HCT116 (cell line): ENCODE data around the gene SHC2. TPM values are rescaled to one million over a fixed set of nuclear protein-coding genes. Genes with fewer than 3 reads are reported as not detected.

Experiments used
- ATAC-seq: fragments of 200-7000 bp; cut with Tn5 transposase; 2 replicates; pipeline ENCODE4 v1.9.1; 2020; ENCODE audit warnings: mild to moderate bottlenecking, moderate library complexity
- BruUV-seq: library from RNA; stranded (reverse); fragments of 400-500 nt; replicated peaks from 2 replicates; lab custom pipeline; 2021; lab: Mats Ljungman, UMichigan
- CTCF ChIA-PET: fragments of 300-600 bp; sonication (Branson Sonifier 250); formaldehyde crosslinking; loops from one replicate; lab custom pipeline; 2021; ENCODE audit warnings: antibody characterized with exemption; lab: Charles Lee
- POLR2A ChIA-PET: fragments of 300-600, 350-600 bp; sonication (Branson Sonifier 250); formaldehyde crosslinking; loops from one replicate; lab custom pipeline; 2021; ENCODE audit warnings: antibody characterized with exemption; lab: Charles Lee
- RAD21 ChIA-PET, 2 experiments: fragments of 300-600 bp; sonication (Branson Sonifier 250); formaldehyde crosslinking; loops; one replicate each; lab custom pipeline; 2023; ENCODE audit warnings: low total read pairs in 2 of 2; ENCODE audit not compliant: uncharacterized antibody in 2 of 2, unreplicated experiment in 2 of 2, low non-redundant PET in 1 of 2; lab: Charles Lee
- DNase-seq: peaks from one replicate; pipeline ENCODE4 v3.0.0-alpha.2; 2010; ENCODE audit warnings: low read depth, low spot score
- H2AFZ ChIP-seq: fragments of 200-600 bp; shearing (Covaris generic), sonication (generic); 2 replicates; pipeline ENCODE4 v1.6.1; 2017; ENCODE audit warnings: low read depth, mixed run types, mixed read lengths, antibody characterized with exemption, low read length; ENCODE audit not compliant: poor library complexity, severe bottlenecking
- H3K27ac ChIP-seq: 2 replicates; pipeline ENCODE4 v1.5.1; 2012; ENCODE audit warnings: low read depth, low read length
- H3K27me3 ChIP-seq: fragments of 200-600 bp; sonication (generic); 2 replicates; pipeline ENCODE4 v1.6.1; 2016; ENCODE audit warnings: mixed run types, low read length, mixed read lengths; ENCODE audit not compliant: insufficient read depth
- H3K36me3 ChIP-seq, 2 experiments: fragments of 200-500 bp in 1 of 2; fragments of 200-600 bp in 1 of 2; sonication (Bioruptor generic) in 1 of 2; sonication (generic) in 1 of 2; 2 replicates each; pipeline versions ENCODE4 v1.5.1 to v1.6.1; 2014 to 2016; ENCODE audit warnings: low read length in 2 of 2, inconsistent platforms in 1 of 2, mixed read lengths in 1 of 2, mixed run types in 1 of 2; ENCODE audit not compliant: insufficient read depth in 2 of 2, control insufficient read depth in 1 of 2
- H3K4me1 ChIP-seq, 2 experiments: fragments of 200-600 bp in 1 of 2; sonication (generic) in 1 of 2; 2 replicates each; pipeline versions ENCODE4 v1.5.1 to v1.6.1; 2012 to 2017; ENCODE audit warnings: low read length in 2 of 2, inconsistent platforms in 1 of 2, mild to moderate bottlenecking in 1 of 2, mixed read lengths in 1 of 2, mixed run types in 1 of 2, moderate library complexity in 1 of 2; ENCODE audit not compliant: insufficient read depth in 2 of 2, control insufficient read depth in 1 of 2
- H3K4me2 ChIP-seq: fragments of 200-600 bp; sonication (generic); 2 replicates; pipeline ENCODE4 v1.6.1; 2017; ENCODE audit warnings: mixed run types, low read length, mixed read lengths
- H3K4me3 ChIP-seq, 2 experiments: fragments of 200-600 bp in 1 of 2; sonication (generic) in 1 of 2; replicated peaks in 1 of 2; 2 replicates each; pipeline ENCODE4 v1.5.1; 2011 to 2016; ENCODE audit warnings: low read length in 2 of 2, control low read depth in 1 of 2, low read depth in 1 of 2, mild to moderate bottlenecking in 1 of 2, mixed read lengths in 1 of 2, mixed run types in 1 of 2
- H3K79me2 ChIP-seq: fragments of 200-600 bp; sonication (generic); 2 replicates; pipeline ENCODE4 v1.6.1; 2017; ENCODE audit warnings: mild to moderate bottlenecking, mixed run types, low read length, moderate library complexity, mixed read lengths; ENCODE audit not compliant: insufficient read depth
- H3K9ac ChIP-seq: fragments of 200-600 bp; sonication (generic); 2 replicates; pipeline ENCODE4 v1.6.1; 2016; ENCODE audit warnings: low read length, mixed read lengths
- H3K9me2 ChIP-seq: fragments of 200-600 bp; sonication (generic), shearing (Covaris generic); 2 replicates; pipeline ENCODE4 v1.6.1; 2017; ENCODE audit warnings: mixed run types, mild to moderate bottlenecking, moderate library complexity; ENCODE audit not compliant: insufficient read depth
- H3K9me3 ChIP-seq, 2 experiments: fragments of 200-500 bp in 1 of 2; fragments of 200-600 bp in 1 of 2; sonication (Bioruptor generic) in 1 of 2; sonication (generic) in 1 of 2; 2 replicates each; pipeline ENCODE4 v1.6.1; 2014 to 2017; ENCODE audit warnings: low read length in 2 of 2, mixed read lengths in 2 of 2, inconsistent platforms in 1 of 2, low read depth in 1 of 2, mild to moderate bottlenecking in 1 of 2, mixed run types in 1 of 2, moderate library complexity in 1 of 2; ENCODE audit not compliant: control insufficient read depth in 1 of 2, insufficient read depth in 1 of 2
- H4K20me1 ChIP-seq: fragments of 200-600 bp; sonication (generic), shearing (Covaris generic); 2 replicates; pipeline ENCODE4 v1.6.1; 2017; ENCODE audit warnings: mixed run types, mild to moderate bottlenecking, moderate library complexity; ENCODE audit not compliant: insufficient read depth
- CBX3 ChIP-seq: IDR thresholded peaks from 2 replicates; pipeline ENCODE4 v1.6.1; 2012; ENCODE audit warnings: low read depth
- EZH2 ChIP-seq: fragments of 200-600 bp; sonication (generic); IDR thresholded peaks from 2 replicates; pipeline ENCODE4 v1.6.1; 2017; ENCODE audit warnings: antibody characterized with exemption, mixed run types
- EZH2phosphoT487 ChIP-seq: fragments of 200-600 bp; IDR thresholded peaks from 2 replicates; pipeline ENCODE4 v1.6.1; 2018; ENCODE audit warnings: antibody characterized with exemption, borderline replicate concordance
- FOSL1 ChIP-seq: IDR thresholded peaks from 2 replicates; pipeline ENCODE4 v1.6.1; 2012; ENCODE audit warnings: low read depth
- POLR2A ChIP-seq: IDR thresholded peaks from 2 replicates; pipeline ENCODE4 v1.7.0; 2011; ENCODE audit warnings: borderline replicate concordance; ENCODE audit not compliant: insufficient read depth, insufficient read length; ENCODE audit errors: extremely low read depth
- POLR2AphosphoS5 ChIP-seq: IDR thresholded peaks from 2 replicates; pipeline ENCODE4 v1.6.1; 2011; ENCODE audit warnings: mild to moderate bottlenecking, low read depth, low read length, moderate library complexity
- SP1 ChIP-seq: IDR thresholded peaks from 2 replicates; pipeline ENCODE4 v1.6.1; 2012; ENCODE audit warnings: low read depth
- SRF ChIP-seq: IDR thresholded peaks from 2 replicates; pipeline ENCODE4 v1.6.1; 2012; ENCODE audit warnings: low read depth
- TCF7L2 ChIP-seq: IDR thresholded peaks from 2 replicates; pipeline ENCODE4 v1.7.0; 2011; ENCODE audit warnings: borderline replicate concordance, inconsistent platforms; ENCODE audit not compliant: insufficient read depth, insufficient read length; ENCODE audit errors: extremely low read depth
- YY1 ChIP-seq: IDR thresholded peaks from 2 replicates; pipeline ENCODE4 v1.6.1; 2011; ENCODE audit warnings: low read length, low read depth, moderate library complexity, mild to moderate bottlenecking; ENCODE audit not compliant: insufficient replicate concordance; ENCODE audit errors: extremely low read depth
- intact Hi-C: fragments of 100-400 bp; cut with micrococcal nuclease; formaldehyde crosslinking; loops from 2 replicates; pipeline ENCODE4 v1.10.0; 2022
- total RNA-seq: library from RNA; stranded (reverse); gene quantifications from one replicate; pipeline ENCODE4 v1.2.1, GENCODE V29; 2021; ENCODE audit not compliant: unreplicated experiment
- TF ChIP-seq, protein P1 (sequence below): IDR thresholded peaks from 2 replicates; pipeline ENCODE4 v1.6.1; 2012
- TF ChIP-seq, protein P2 (sequence below): IDR thresholded peaks from 2 replicates; pipeline ENCODE4 v1.6.1; 2012; ENCODE audit warnings: low read depth
- TF ChIP-seq, protein P3 (sequence below): IDR thresholded peaks from 2 replicates; pipeline ENCODE4 v1.6.1; 2011; ENCODE audit warnings: mild to moderate bottlenecking, low read length, moderate library complexity; ENCODE audit not compliant: insufficient replicate concordance; ENCODE audit errors: extremely low read depth

The SHC2 gene
- total RNA-seq, 1 experiment from 2014 or later, result 2.5 TPM

DNA sequence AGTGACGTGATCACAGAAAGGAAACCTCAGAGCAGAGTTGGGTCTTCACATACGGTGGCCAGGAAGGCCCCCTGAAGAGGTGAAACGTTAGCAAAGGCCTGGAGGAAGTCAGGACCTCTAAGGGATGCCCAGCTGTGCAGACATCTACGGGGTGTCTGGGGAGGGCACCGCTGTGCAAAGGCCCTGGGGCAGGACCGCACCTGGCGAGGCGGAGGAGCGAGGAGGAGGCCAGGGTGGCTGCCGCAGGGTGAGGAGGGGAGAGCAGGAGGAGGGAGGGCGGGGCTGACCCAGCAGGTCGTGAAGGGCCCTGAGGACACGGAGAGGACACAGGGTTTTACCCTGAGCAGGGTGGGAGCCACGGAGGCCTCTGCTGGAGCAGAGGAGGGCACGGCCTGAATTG lies 23.7 kb upstream of the SHC2 start:
- Histone ChIP-seq H3K79me2 (no peaks in the 10 kb centered on the region), H3K4me1 (peaks cover 2 to 9% of the 10 kb centered on the region in 2 experiments; a peak in 2 of 4 replicates), H3K27ac (no peak overlapping the region), H3K4me3 (no peak overlapping the region), H3K36me3 (no peaks in the 10 kb centered on the region), H3K27me3 (no peaks in the 10 kb centered on the region), H3K9me3 (peaks cover 0 to 15% of the 10 kb centered on the region in 2 experiments; a peak in 1 of 4 replicates), H3K9ac (no peak overlapping the region), H2AFZ (no peak overlapping the region), H3K4me2 (no peak overlapping the region), H4K20me1 (no peaks in the 10 kb centered on the region), H3K9me2 (no peaks in the 10 kb centered on the region)
- RAD21 ChIA-PET, result no interaction called here
- no TSS peak for BruUV-seq
- intact Hi-C loops, result no loop called here
- POLR2A ChIA-PET, result no interaction called here
- CTCF ChIA-PET, result no interaction called here
- TF ChIP-seq, protein P1, sequence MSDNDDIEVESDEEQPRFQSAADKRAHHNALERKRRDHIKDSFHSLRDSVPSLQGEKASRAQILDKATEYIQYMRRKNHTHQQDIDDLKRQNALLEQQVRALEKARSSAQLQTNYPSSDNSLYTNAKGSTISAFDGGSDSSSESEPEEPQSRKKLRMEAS, result no peak
- TF ChIP-seq EZH2phosphoT487, result no peak
- DNase-seq (no peak), ATAC-seq (no peak)

DNA sequence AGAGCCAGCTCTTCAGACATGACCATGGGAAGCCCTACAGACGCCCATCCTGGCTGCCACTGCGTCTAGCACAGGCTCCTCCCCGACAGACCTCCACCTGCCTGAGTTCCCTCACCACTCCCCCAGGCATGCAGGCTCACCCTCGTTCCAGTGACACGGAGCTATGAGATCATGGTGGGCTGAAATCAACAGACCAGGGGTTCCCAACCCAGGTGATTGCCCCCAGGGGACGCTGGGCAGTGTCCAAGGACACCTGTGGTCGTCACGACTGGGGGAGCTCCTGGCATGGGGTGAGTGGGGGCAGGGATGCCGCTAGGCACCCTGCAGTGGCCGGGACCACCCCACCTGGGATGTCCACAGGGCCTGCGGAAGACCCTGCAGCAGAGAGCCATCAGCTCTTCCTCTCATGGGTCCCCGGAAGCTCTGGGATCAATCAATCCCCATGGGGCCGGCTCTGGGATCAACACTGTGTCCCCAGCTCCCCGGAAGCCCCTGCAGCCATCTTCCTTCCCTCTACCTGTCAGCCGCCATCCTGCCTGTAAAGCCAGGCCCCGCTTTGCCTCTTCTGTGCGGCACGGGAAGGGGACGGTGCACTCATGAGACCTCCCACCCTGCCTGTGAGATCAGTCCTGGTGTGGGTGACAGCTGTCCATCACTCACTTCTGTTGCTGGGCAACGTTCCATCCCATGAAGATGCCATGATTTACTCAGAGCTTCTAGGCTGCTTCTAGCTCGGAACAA lies 22.7 kb upstream of the SHC2 start:
- BruUV-seq, result no TSS peak
- Histone ChIP-seq H3K27ac (no peak overlapping the region), H3K9me2 (no peaks in the 10 kb centered on the region), H3K4me3 (no peak overlapping the region), H3K79me2 (no peaks in the 10 kb centered on the region), H2AFZ (no peak overlapping the region), H3K4me2 (no peak overlapping the region), H3K4me1 (peaks cover 2 to 5% of the 10 kb centered on the region in 2 experiments; a peak in 2 of 4 replicates), H3K27me3 (no peaks in the 10 kb centered on the region), H3K9me3 (peaks cover 0 to 15% of the 10 kb centered on the region in 2 experiments; a peak in 1 of 4 replicates), H3K36me3 (no peaks in the 10 kb centered on the region), H3K9ac (no peak overlapping the region), H4K20me1 (no peaks in the 10 kb centered on the region)
- DNase-seq (no peak), ATAC-seq (no peak)
- ChIA-PET CTCF (no interaction called here), RAD21 (no interaction called here), POLR2A (no interaction called here)
- intact Hi-C loops, result no loop called here
- no peak for TF ChIP-seq FOSL1
- TF ChIP-seq, protein P2, sequence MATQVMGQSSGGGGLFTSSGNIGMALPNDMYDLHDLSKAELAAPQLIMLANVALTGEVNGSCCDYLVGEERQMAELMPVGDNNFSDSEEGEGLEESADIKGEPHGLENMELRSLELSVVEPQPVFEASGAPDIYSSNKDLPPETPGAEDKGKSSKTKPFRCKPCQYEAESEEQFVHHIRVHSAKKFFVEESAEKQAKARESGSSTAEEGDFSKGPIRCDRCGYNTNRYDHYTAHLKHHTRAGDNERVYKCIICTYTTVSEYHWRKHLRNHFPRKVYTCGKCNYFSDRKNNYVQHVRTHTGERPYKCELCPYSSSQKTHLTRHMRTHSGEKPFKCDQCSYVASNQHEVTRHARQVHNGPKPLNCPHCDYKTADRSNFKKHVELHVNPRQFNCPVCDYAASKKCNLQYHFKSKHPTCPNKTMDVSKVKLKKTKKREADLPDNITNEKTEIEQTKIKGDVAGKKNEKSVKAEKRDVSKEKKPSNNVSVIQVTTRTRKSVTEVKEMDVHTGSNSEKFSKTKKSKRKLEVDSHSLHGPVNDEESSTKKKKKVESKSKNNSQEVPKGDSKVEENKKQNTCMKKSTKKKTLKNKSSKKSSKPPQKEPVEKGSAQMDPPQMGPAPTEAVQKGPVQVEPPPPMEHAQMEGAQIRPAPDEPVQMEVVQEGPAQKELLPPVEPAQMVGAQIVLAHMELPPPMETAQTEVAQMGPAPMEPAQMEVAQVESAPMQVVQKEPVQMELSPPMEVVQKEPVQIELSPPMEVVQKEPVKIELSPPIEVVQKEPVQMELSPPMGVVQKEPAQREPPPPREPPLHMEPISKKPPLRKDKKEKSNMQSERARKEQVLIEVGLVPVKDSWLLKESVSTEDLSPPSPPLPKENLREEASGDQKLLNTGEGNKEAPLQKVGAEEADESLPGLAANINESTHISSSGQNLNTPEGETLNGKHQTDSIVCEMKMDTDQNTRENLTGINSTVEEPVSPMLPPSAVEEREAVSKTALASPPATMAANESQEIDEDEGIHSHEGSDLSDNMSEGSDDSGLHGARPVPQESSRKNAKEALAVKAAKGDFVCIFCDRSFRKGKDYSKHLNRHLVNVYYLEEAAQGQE, result no peak
- TF ChIP-seq, protein P3, sequence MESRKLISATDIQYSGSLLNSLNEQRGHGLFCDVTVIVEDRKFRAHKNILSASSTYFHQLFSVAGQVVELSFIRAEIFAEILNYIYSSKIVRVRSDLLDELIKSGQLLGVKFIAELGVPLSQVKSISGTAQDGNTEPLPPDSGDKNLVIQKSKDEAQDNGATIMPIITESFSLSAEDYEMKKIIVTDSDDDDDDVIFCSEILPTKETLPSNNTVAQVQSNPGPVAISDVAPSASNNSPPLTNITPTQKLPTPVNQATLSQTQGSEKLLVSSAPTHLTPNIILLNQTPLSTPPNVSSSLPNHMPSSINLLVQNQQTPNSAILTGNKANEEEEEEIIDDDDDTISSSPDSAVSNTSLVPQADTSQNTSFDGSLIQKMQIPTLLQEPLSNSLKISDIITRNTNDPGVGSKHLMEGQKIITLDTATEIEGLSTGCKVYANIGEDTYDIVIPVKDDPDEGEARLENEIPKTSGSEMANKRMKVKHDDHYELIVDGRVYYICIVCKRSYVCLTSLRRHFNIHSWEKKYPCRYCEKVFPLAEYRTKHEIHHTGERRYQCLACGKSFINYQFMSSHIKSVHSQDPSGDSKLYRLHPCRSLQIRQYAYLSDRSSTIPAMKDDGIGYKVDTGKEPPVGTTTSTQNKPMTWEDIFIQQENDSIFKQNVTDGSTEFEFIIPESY, result no peak
- no peak for TF ChIP-seq YY1
- TF ChIP-seq POLR2A, result no peak
- no peak for TF ChIP-seq CBX3
- TF ChIP-seq SP1, result no peak
- TF ChIP-seq SRF, result no peak
- TF ChIP-seq TCF7L2, result no peak
- no peak for TF ChIP-seq POLR2AphosphoS5
- no peak for TF ChIP-seq EZH2phosphoT487
- TF ChIP-seq, protein P1, result no peak
- TF ChIP-seq EZH2, result no peak
